ENCODE data around the gene NDP.
"Not testable (repeated sequence)": the region's sequence is repeated elsewhere in the genome, so short reads cannot be mapped to it uniquely, and the experiment has no call there.

GRCh38 chrX:43910772-43911171 lies 62.4 kb downstream of the NDP start:
- TF ChIP-seq CTCF (IDR thresholded peaks at IDR 0.05); EZH2 (IDR thresholded peaks at IDR 0.05; ENCODE audit: borderline replicate concordance, insufficient read depth, low read depth, low read length, poor library complexity, severe bottlenecking): not testable (repeated sequence)
